LoVo (cell line): ENCODE data around the gene CEP250.
A peak's percentile ranks its signal among the peaks of the same experiment; 100 is the strongest.
"Not testable (repeated sequence)": the region's sequence is repeated elsewhere in the genome, so short reads cannot be mapped to it uniquely, and the experiment has no call there.

Experiments
- DNase-seq: peaks from one replicate; pipeline ENCODE4 v3.0.0-alpha.2; 2016; ENCODE audit warnings: low spot score

Gene CEP250

DNA sequence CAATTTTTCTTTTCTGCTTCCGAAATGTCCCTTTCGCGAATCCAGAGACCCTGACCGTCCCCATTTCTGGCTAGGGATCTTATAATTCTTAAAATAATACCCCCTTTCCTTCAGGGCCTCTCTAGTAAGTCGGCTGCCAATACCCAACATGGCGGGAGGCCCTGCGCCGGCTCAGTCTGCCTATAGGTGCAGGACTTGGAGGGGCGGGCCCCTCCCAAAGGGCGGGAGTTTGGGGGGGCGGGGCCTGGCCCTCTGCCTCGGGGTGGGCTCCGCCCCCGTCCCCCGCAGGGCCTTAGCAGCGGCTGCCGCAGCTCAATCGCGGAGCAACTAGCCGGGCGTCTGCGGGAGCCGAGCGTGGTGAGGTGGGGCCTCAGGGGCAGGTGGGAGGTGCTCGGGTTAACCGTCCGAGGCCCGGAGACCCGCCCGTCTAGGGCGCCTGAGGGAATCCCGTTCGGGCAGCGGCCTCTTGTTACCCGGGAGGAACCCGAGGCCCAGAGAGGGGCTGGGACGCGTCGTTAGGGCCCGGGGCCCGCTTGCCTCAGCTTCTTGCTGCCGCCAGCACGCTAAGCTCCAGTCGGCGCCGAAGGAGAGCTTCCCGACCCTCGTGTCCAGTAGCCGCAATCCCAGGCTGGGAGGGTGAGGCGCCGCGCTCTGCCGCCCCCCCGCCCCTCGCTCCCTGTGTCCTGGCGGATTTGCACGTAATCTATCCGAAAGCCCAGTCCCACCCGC is at the start of gene CEP250:
Gene CEP250, plus strand, starts transcription at position 718 of the 729 bp plus-strand sequence. CDS start 6,770 bp downstream, outside the sequence.
- peak; percentile 94 for DNase-seq

- DNase-seq, result no peak
These were observed 49.6 kb upstream of the CEP250 start for GRCh38 chr20:35405775-35406174.

DNA sequence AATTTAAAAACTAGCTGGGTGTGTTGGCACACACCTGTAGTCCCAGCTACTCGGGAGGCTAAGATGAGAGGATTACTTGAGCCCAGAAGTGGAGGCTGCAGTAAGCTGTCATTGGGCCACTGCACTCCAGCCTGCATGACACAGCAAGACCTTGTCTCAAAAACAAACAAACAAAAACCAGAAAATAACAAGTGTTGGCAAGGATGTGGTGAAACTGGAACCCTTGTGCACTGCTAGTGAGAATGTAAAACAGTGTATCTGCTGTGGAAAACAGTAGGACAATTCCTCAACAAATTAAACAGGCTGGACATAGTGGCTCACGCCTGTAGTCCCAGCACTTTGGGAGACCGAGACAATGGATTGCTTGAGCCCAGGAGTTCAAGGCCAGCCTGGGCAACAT is 47.1 kb upstream of the CEP250 start:
- no peak for DNase-seq

DNA sequence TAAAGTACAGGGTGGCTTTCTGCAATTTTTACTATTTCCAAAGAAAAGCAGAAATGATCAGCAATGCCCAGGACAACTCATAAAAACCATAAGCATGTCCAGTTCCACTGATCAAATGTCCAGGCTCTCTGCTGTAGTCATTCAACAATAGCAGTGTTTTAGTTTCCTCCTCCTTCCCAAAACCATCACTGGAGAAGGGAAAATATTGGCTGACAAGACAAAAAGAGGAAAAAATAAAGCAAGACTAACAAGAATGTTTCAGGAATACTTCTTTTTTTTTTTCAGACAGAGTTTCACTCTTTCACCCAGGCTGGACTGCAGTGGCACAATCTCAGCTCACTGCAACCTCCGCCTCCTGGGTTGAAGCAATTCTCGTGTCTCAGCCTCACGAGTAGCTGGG is 45.9 kb upstream of the CEP250 start:
- no peak for DNase-seq

GRCh38 chr20:35410613-35411012 is 44.8 kb upstream of the CEP250 start:
- DNase-seq, result no peak

- no peak for DNase-seq
These were observed 34.1 kb upstream of the CEP250 start for GRCh38 chr20:35421322-35421721.

DNA sequence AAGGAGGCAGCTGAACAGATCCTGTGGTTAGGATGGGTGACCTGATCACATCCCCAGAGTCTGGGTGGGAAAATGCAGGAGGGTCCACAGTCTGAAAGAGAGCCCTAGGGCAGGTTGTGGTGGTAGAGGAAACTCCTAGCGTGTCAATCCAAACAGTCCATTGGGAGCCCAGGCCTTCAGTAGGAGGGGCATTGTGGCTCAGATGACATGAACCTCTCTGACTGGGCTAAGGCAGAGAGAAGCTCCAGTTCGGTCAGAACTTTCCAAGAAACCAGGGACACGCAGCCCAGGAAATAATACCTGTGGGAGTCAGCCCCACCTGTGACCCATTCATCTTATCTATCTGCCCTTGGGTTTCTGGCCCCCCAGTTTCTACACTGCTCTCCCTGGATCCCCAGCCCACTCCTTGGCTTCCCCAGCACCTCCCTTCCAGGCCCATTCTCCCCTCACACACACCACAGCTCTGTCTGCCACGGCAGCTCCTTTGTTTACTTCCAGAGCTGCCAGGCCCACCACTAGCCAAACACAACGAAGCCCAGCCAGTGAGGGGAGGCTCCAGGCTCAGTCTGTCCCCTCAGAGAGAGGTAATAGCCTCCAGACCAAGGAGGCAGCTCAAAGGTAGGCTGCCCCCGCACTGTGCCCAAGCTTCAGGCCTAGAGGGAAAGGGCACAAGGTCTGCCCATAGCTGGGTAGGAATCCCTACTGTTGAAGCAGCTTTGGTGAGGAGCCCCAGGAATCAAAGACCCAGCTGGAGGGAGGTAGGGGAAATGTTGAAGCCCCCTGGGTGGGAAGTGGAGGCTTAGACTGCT is 23.6 kb upstream of the CEP250 start:
- DNase-seq, result no peak

DNA sequence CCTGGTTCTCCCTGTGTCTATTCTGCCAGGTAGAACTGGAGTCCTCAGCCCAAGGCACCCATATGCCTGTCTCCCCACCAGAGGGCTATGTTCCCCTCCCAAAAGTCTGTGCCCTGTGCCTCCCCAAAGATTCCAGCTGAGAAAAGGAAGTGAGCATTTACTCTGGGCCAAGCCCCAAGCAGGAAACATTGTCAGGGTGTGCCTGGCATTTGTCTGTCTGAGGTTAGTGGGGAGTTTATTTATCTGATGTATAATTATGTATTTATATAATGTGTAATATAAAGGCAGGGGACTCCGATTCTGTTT is 23.0 kb upstream of the CEP250 start:
- no peak for DNase-seq

DNA sequence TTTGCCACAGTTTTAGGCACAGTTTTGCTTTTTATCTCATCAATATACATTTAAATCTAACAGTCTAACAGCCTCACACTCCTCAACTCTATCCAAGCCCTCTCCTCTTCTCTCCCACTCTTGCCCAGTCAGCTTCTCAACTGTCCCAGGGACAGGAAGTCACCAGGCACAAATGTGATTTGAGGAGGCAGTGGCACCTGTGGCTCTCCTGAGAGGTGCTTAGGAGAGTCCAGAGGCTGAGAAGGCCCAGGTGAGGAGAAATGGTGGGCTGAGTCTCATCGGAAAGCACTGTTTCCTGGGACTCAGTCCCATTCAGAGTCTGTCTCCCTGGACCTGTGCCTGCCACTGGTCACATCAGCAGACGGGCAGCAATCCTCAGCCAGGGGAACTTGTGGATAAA is 22.1 kb upstream of the CEP250 start:
- DNase-seq, result no peak

DNA sequence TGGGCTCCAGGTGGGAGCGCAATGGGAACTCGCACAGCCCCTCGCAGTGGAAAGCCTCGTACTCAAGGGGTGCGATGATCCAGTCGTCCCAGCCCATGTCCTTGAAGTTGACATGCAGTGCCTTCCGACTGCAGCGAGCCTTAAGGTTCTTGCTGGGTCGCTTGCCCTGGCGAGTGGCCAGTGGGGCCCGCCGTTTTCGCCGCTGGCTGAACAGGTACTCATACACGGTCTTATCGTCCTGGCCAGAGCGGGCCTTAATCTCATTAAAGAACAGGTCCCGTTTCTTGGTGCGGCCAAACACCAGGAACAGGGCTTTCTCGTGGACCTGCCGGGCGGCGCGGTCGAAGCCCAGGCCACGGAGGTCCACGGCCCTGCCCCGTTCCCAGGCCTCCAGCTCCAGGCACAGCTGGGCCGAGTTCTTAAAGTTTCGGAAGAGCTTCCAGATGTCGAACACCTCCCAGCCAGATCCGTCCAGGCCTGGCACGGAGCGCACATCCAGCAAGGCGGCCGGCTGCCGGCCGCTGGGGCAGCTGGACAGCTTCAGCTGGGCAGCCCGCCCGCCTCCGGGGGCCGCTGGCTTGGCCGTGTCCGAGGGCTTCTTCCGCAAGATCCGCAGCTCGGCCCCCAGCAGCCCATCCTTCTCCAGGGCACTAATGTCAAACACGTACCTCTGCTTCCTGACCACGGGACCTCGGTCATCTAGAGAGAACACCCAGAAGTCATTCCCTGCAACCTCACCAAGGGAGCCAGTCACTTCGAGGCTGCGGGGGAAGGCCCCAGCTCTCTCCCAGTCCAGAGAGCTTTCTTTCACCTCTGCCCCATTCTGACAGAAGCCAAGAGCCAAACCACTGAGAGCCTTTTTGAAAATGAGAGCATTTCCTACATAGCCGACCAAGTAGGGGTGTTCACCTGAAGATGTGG is 21.1 kb upstream of the CEP250 start:
- no peak for DNase-seq

- no peak for DNase-seq
These were observed 19.2 kb upstream of the CEP250 start for GRCh38 chr20:35436177-35436573.

- DNase-seq, result no peak
These were observed 17.8 kb upstream of the CEP250 start for GRCh38 chr20:35437599-35437998.

DNA sequence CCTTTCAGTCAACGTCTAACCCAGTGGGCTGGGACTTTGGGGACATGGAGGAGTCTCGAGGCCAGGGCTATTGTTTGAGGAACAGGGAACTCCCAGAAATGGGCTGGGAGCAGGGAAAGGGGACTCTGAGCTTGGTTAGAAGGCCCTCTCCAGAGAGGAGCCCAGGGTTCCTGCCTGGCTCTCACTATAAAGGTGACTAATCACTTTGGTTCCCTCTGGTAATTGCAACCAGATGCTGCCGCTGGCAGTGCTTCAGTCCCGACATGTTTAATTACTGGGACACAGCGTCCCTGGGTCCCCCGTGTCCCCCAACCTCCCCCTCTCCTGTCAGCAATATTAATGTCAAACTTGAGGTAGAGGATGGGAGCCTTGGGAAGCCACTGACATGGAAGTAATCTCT is 12.4 kb upstream of the CEP250 start:
- no peak for DNase-seq

DNA sequence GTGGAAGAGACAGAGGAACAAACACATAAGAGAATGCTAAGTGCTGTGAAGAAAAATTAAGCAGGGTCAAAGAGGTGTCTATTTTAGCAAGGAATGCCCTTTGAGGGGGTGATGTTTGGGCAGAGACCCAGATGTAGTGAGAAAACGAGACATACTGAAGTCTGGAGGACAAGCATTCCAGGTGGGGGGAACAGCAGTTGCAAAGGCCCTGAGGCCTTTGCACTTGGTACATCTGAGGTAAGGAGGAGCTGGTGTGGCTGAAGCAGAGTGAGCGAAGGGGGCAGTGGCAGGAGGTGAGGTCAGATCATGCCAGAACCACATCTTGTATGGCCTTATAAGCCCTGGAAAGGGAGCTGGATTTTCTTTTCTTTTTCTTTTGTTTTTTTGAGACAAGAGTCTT is 11.2 kb upstream of the CEP250 start:
- no peak for DNase-seq

DNA sequence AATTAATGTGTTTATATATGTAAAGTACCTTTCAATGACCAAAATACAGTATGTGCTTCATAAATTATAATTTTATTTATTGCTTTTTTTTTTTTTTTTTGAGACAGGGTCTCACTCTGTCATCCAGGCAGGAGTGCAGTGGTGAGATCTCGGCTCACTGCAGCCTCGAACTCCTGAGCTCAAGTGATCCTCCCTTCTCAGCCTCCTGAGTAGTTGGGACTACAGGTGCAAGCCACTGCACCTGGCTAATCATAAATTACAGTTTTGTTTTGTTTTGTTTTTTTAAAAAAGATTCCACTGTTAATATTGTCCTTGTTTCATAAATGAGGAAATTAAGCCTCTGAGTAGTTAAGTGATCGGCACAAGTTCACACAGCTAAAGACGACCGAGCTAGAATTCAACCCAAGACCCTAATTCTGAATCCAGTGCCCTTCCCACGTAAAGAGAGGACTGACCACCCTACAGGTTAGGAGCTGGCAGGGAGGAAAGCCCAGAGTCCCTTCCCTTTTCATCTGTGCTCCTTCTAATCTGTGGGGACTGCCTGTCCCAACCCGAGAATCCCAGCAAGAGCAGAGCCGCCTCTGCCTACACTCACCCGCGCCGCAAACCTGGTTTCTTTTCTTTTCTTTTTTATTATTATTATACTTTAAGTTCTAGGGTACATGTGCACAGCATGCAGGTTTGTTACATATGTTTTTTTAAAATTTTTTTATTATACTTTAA is 8.9 kb upstream of the CEP250 start:
- DNase-seq, result no peak

GRCh38 chr20:35447082-35447789 is 8.2 kb upstream of the CEP250 start:
- peak; percentile 82 for DNase-seq

- no peak for DNase-seq
These were observed 6.5 kb upstream of the CEP250 start for GRCh38 chr20:35448788-35449373.

GRCh38 chr20:35449855-35450254 is 5.5 kb upstream of the CEP250 start:
- DNase-seq, result not testable (repeated sequence)

GRCh38 chr20:35451295-35451694 is 4.1 kb upstream of the CEP250 start:
- no peak for DNase-seq

DNA sequence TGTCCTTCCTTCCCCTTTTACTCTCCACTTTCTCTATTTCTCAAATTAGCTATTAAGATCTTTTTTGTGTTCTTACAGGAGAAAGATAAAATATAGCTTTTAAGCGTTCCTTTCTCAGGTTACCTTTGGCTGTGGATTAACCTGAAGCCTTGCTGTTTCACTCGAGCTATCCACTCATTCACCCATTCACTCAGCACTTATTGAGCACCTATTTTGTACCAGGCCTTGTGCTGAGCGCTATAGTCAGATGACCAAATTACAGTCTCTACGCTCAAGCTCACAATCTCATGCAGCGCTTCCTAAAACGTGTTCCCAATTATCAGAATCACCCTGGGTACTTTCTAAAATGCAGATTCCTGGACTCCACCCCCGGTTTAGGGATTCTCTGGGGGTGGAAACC is 1.8 kb upstream of the CEP250 start:
- no peak for DNase-seq

DNA sequence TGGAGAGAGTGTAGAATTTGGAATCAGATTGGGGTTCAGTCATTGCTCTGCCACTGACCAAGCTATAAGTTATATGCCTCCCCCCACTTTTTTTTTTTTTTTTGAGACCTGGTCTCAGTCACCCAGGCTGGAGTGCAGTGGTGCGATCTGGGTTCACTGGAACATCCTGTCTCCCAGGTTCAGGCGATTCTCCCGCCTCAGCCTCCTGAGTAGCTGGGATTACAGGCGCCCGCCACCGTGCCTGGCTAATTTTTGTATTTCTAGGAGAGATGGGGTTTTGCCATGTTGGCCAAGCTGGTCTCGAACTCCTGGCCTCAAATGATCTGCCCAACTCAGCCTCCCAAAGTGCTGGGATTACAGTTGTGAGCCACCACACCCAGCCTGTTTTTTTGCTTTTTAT is 1.3 kb downstream of the CEP250 start:
- not testable (repeated sequence) for DNase-seq
